Tibial artery (tissue), 4 donors: ENCODE measurements around the gene STK35.

Source experiments
- DNase-seq, 2 donors: peaks; one replicate each; pipeline ENCODE4 v3.0.0-alpha.2; 2019
- H3K27ac ChIP-seq, 2 donors: fragments of 200-600 bp; sonication (generic) in 1 of 2; 1 replicate in 1 of 2; 2 replicates in 1 of 2; pipeline ENCODE4 v1.5.1; 2018 to 2019; ENCODE audit warnings: mild to moderate bottlenecking in 1 of 2
- H3K27me3 ChIP-seq, 2 donors: fragments of 200-600 bp; sonication (generic) in 1 of 2; one replicate each; pipeline versions ENCODE4 v1.5.1 to v1.6.0; 2016 to 2019
- H3K36me3 ChIP-seq, 3 donors: fragments of 200-600 bp; sonication (generic) in 2 of 3; one replicate each; pipeline ENCODE4 v1.5.1; 2016 to 2019; ENCODE audit warnings: mild to moderate bottlenecking in 2 of 3
- H3K4me1 ChIP-seq, 4 donors: fragments of 200-600 bp; sonication (generic) in 2 of 4; 1 replicate in 3 of 4; 2 replicates in 1 of 4; pipeline ENCODE4 v1.5.1; 2016 to 2019
- H3K4me3 ChIP-seq, 2 donors: fragments of 200-600 bp; sonication (generic) in 1 of 2; 1 replicate in 1 of 2; 2 replicates in 1 of 2; pipeline ENCODE4 v1.5.1; 2018 to 2019; ENCODE audit warnings: mild to moderate bottlenecking in 2 of 2
- H3K9me3 ChIP-seq, 3 donors: fragments of 200-600 bp; sonication (generic) in 1 of 3; one replicate each; pipeline ENCODE4 v1.5.1; 2016 to 2019
- CTCF ChIP-seq, 2 experiments: fragments of 200-600 bp in 1 of 2; fragments of 450-650 bp in 1 of 2; IDR thresholded peaks; one replicate each; pipeline ENCODE4 v1.5.1; 2017 to 2019; ENCODE audit warnings: antibody characterized with exemption in 2 of 2, mild to moderate bottlenecking in 1 of 2, moderate library complexity in 1 of 2
- intact Hi-C: fragments of 100-400 bp; cut with DNase I; formaldehyde crosslinking; loops from one replicate; pipeline ENCODE4 v1.15.0; 2023; ENCODE audit warnings: low total_unique reads

Gene STK35

DNA sequence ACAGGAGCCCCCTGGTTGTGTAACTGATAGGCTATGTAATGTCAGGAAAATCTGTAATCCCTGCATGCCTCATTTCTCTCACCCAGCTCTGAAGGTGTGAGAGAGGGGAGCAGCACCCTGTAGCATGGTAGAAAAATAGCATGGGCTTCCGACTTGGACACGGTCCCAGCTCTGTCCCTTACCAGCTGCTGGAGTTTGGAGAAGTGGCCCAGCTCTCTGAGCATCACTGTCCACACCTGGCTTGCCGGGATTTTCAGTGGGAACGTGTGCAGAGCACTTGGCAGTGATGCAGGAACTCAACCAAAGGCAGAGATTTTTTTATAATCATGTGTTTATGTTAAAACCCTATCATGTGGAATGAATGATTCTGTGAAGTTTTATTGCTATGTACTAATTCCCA, 34.6 kb downstream of the STK35 start:
- Histone ChIP-seq H3K4me3 (no peak overlapping the region), H3K9me3 (no peaks in the 10 kb centered on the region), H3K4me1 (peaks cover 0 to 56% (median 32%) of the 10 kb centered on the region in 4 donors), H3K27me3 (no peaks in the 10 kb centered on the region), H3K27ac (no peak overlapping the region), H3K36me3 (no peaks in the 10 kb centered on the region)
- TF ChIP-seq CTCF (IDR thresholded peaks at IDR 0.05) = no peak
- no peak for DNase-seq
- intact Hi-C loops = no loop called here

- H3K27ac ChIP-seq = no peak overlapping the region
- peaks cover 0 to 46% (median 26%) of the 10 kb centered on the region in 4 donors for H3K4me1 ChIP-seq
- no peaks in the 10 kb centered on the region for H3K9me3 ChIP-seq
- no peak for DNase-seq
- no peaks in the 10 kb centered on the region for H3K27me3 ChIP-seq
- no peak for TF ChIP-seq CTCF (IDR thresholded peaks at IDR 0.05)
- H3K4me3 ChIP-seq = no peak overlapping the region
- intact Hi-C loops = no loop called here
- no peaks in the 10 kb centered on the region for H3K36me3 ChIP-seq
Measured at GRCh38 chr20:2137552-2138201, 36.0 kb downstream of the STK35 start.

DNA sequence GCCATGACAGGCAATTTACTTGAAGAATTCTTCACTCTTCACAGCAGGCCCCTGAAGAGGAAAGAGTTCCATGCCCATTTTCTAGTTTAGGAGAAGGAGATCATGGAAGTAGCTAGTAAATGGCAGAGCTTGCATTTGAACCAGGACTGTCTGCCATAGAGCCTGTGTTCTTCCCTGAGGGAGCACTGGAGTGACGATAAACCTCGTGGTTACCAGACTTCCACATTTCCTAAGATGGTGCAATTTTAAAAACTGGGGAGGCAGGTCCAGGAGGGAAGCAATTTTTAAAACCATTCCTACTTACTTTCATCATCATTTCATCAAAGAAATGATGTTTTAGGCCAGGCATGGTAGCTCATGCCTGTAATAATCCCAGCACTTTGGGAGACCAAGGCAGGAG, 36.8 kb downstream of the STK35 start:
- intact Hi-C loops = no loop called here
- DNase-seq = no peak
- peaks cover 0 to 39% (median 22%) of the 10 kb centered on the region in 4 donors for H3K4me1 ChIP-seq

GRCh38 chr20:2139250-2139649, 37.6 kb downstream of the STK35 start:
- intact Hi-C loops = no loop called here
- Histone ChIP-seq H3K4me3 (no peak overlapping the region), H3K27me3 (no peaks in the 10 kb centered on the region), H3K4me1 (peaks cover 0 to 30% (median 15%) of the 10 kb centered on the region in 4 donors), H3K27ac (no peak overlapping the region), H3K9me3 (no peaks in the 10 kb centered on the region), H3K36me3 (peaks cover 2 to 4% (median 4%) of the 10 kb centered on the region in 3 donors)
- TF ChIP-seq CTCF (IDR thresholded peaks at IDR 0.05) = no peak
- DNase-seq = no peak

More for the DNA sequence above, 36.8 kb downstream of the STK35 start:
- Histone ChIP-seq H3K27ac (no peak overlapping the region), H3K4me3 (no peak overlapping the region), H3K9me3 (no peaks in the 10 kb centered on the region), H3K27me3 (no peaks in the 10 kb centered on the region), H3K36me3 (no peaks in the 10 kb centered on the region)
- TF ChIP-seq CTCF (IDR thresholded peaks at IDR 0.05) = no peak

GRCh38 chr20:2139736-2140135, 38.1 kb downstream of the STK35 start:
- peaks cover 0 to 25% (median 11%) of the 10 kb centered on the region in 4 donors for H3K4me1 ChIP-seq
- H3K4me3 ChIP-seq = no peak overlapping the region
- no peak overlapping the region for H3K27ac ChIP-seq
- H3K9me3 ChIP-seq = no peaks in the 10 kb centered on the region
- intact Hi-C loops = no loop called here
- no peak for DNase-seq
- TF ChIP-seq CTCF (IDR thresholded peaks at IDR 0.05) = no peak
- H3K36me3 ChIP-seq = peaks cover 7 to 9% (median 9%) of the 10 kb centered on the region in 3 donors
- H3K27me3 ChIP-seq = no peaks in the 10 kb centered on the region
